NT2/D1 (cell line): ENCODE results near the gene ALDH3B1.

Source experiments
- SUZ12 ChIP-seq: IDR thresholded peaks from 2 replicates; pipeline ENCODE4 v1.6.1; 2011; ENCODE audit not compliant: insufficient read length, insufficient read depth; ENCODE audit errors: extremely low read depth
- YY1 ChIP-seq: IDR thresholded peaks from 2 replicates; pipeline ENCODE4 v1.6.1; 2011; ENCODE audit not compliant: insufficient read length, insufficient read depth

DNA sequence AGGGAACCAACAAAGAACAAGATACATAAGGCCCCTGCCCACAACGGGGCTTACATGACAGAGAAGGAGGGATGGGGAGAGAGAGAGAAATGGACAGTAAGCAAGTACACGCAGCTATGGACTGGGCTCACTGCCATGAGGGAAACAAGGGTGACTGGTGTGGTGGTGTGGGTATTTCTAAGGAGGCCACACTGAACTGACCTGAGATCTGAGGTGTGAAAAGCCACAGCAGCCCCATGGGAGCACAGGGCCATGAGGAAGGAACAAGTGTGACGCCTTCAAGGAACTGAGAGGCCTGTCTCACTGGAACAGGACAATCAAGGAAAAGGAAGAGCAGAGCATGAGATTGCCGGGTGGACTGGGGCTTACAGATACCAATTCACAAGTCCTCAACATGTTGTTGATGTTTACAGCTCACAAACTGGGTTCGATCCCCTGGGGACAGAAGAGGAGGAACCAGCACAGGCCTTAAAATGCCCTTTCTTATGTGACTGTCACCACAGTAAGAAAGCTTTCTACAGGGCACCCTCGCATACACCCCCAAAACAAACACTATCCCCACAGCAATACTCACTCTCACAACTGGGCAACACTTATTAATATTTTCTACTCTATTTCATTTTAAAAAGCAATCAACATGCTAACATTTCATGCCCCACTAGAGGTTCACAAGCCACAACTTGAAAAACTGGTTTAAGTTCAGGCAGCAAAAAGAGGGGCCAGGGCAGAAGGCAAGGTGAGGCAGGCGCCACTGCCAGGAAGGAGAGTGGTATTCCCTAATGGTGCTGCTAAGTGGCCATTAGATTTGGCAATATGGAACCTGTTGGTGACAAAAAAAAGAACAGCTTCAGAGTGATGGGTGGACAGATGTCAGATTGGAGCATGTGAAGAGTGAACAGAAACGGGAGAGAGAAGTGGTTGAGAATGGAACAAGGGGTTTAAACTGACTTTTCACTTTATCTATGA is 67.8 kb downstream of the ALDH3B1 start:
- no peak for TF ChIP-seq SUZ12
- no peak for TF ChIP-seq YY1
